GM23338 (cell line): ENCODE data around the gene HIGD1B.

Experiments
- CREB1 ChIP-seq: fragments of 250-450 bp; sonication (Bioruptor Pico); IDR thresholded peaks from 2 replicates; pipeline ENCODE4 v1.5.0; 2020; ENCODE audit warnings: low read depth, mild to moderate bottlenecking, moderate library complexity
- EZH2 ChIP-seq: fragments of 200-600 bp; sonication (generic); IDR thresholded peaks from one replicate; pipeline ENCODE4 v1.8.0; 2017; ENCODE audit warnings: antibody characterized with exemption, mild to moderate bottlenecking, low read depth; ENCODE audit not compliant: unreplicated experiment
- EZH2phosphoT487 ChIP-seq: fragments of 200-600 bp; sonication (generic); IDR thresholded peaks from one replicate; pipeline ENCODE4 v1.8.1; 2018; ENCODE audit warnings: antibody characterized with exemption; ENCODE audit not compliant: unreplicated experiment
- JUNB ChIP-seq: IDR thresholded peaks from one replicate; pipeline ENCODE4 v1.6.1; 2016; ENCODE audit warnings: antibody characterized with exemption; ENCODE audit not compliant: unreplicated experiment
- NANOG ChIP-seq: IDR thresholded peaks from 2 replicates; pipeline ENCODE4 v1.6.1; 2016; ENCODE audit warnings: antibody characterized with exemption, borderline replicate concordance
- POLR2AphosphoS5 ChIP-seq: IDR thresholded peaks from 2 replicates; pipeline ENCODE4 v1.6.1; 2016; ENCODE audit warnings: antibody characterized with exemption, low read depth
- STAT1 ChIP-seq: IDR thresholded peaks from one replicate; pipeline ENCODE4 v1.6.1; 2016; ENCODE audit warnings: antibody characterized with exemption; ENCODE audit not compliant: unreplicated experiment
- ZNF331 ChIP-seq: fragments of 250-450 bp; sonication (Bioruptor Pico); IDR thresholded peaks from 2 replicates; pipeline ENCODE4 v1.5.0; 2020; ENCODE audit warnings: low read depth, mild to moderate bottlenecking, moderate library complexity
- ZNF462 ChIP-seq: fragments of 250-450 bp; sonication (Bioruptor Pico); IDR thresholded peaks from 2 replicates; pipeline ENCODE4 v1.5.0; 2020; ENCODE audit warnings: mild to moderate bottlenecking, moderate library complexity
- TF ChIP-seq, protein P1 (sequence below), 2 experiments: fragments of 200-600 bp in 1 of 2; sonication (generic) in 1 of 2; conservative IDR thresholded peaks; 2 replicates each; pipeline versions ENCODE4 v1.5.1 to v1.6.1; 2016 to 2017; ENCODE audit warnings: antibody characterized with exemption in 2 of 2, low read depth in 2 of 2, mild to moderate bottlenecking in 2 of 2, moderate library complexity in 1 of 2
- TF ChIP-seq, protein P2 (sequence below): IDR thresholded peaks from one replicate; pipeline ENCODE4 v1.6.1; 2018; ENCODE audit warnings: antibody characterized with exemption; ENCODE audit not compliant: unreplicated experiment

DNA sequence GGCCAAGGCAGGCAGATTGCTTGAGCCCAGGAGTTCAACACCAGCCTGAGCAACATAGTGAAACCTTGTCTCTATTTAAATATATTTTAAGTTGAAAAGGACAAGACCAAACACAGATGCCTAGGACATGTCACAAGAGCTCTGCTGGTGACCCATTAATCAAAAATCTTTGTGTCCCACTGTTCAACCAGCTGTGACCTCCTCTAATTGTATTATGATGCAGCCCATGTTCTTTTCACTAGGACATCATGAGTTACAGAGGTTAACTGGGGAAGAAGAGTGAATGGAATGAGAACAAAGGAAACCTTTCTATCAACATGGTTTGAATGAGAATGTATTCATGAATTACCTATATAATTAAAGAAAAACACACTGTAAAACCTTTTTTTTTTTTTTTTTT lies 44.6 kb downstream of the HIGD1B start:
- TF ChIP-seq, protein P1, sequence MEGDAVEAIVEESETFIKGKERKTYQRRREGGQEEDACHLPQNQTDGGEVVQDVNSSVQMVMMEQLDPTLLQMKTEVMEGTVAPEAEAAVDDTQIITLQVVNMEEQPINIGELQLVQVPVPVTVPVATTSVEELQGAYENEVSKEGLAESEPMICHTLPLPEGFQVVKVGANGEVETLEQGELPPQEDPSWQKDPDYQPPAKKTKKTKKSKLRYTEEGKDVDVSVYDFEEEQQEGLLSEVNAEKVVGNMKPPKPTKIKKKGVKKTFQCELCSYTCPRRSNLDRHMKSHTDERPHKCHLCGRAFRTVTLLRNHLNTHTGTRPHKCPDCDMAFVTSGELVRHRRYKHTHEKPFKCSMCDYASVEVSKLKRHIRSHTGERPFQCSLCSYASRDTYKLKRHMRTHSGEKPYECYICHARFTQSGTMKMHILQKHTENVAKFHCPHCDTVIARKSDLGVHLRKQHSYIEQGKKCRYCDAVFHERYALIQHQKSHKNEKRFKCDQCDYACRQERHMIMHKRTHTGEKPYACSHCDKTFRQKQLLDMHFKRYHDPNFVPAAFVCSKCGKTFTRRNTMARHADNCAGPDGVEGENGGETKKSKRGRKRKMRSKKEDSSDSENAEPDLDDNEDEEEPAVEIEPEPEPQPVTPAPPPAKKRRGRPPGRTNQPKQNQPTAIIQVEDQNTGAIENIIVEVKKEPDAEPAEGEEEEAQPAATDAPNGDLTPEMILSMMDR (conservative IDR thresholded peaks at IDR 0.05; ENCODE audit: low read depth in 2 of 2) = no peak
- TF ChIP-seq POLR2AphosphoS5 = no peak
- no peak for TF ChIP-seq EZH2
- no peak for TF ChIP-seq NANOG
- TF ChIP-seq, protein P2, sequence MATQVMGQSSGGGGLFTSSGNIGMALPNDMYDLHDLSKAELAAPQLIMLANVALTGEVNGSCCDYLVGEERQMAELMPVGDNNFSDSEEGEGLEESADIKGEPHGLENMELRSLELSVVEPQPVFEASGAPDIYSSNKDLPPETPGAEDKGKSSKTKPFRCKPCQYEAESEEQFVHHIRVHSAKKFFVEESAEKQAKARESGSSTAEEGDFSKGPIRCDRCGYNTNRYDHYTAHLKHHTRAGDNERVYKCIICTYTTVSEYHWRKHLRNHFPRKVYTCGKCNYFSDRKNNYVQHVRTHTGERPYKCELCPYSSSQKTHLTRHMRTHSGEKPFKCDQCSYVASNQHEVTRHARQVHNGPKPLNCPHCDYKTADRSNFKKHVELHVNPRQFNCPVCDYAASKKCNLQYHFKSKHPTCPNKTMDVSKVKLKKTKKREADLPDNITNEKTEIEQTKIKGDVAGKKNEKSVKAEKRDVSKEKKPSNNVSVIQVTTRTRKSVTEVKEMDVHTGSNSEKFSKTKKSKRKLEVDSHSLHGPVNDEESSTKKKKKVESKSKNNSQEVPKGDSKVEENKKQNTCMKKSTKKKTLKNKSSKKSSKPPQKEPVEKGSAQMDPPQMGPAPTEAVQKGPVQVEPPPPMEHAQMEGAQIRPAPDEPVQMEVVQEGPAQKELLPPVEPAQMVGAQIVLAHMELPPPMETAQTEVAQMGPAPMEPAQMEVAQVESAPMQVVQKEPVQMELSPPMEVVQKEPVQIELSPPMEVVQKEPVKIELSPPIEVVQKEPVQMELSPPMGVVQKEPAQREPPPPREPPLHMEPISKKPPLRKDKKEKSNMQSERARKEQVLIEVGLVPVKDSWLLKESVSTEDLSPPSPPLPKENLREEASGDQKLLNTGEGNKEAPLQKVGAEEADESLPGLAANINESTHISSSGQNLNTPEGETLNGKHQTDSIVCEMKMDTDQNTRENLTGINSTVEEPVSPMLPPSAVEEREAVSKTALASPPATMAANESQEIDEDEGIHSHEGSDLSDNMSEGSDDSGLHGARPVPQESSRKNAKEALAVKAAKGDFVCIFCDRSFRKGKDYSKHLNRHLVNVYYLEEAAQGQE = no peak
- no peak for TF ChIP-seq EZH2phosphoT487
- no peak for TF ChIP-seq JUNB
- no peak for TF ChIP-seq STAT1
- no peak for TF ChIP-seq ZNF462 (CRISPR knock-in tag)
- no peak for TF ChIP-seq ZNF331
- TF ChIP-seq CREB1 (CRISPR knock-in tag) = no peak
